ENCODE results near the gene S100A3.
"Not testable (repeated sequence)": the region's sequence is repeated elsewhere in the genome, so short reads cannot be mapped to it uniquely, and the experiment has no call there.

The S100A3 gene

GRCh38 chr1:153548722-153549688, at the start of gene S100A3:
TSS of gene S100A3 (minus strand) at chr1:153549258. CDS start at chr1:153548485, 773 bp downstream.
- DNase-seq = peak; percentile 6 to 42

GRCh38 chr1:153598309-153599172, 49.5 kb upstream of the S100A3 start:
- DNase-seq = no peak

- DNase-seq = no peak
Observed at GRCh38 chr1:153597206-153597605, 48.1 kb upstream of the S100A3 start.

GRCh38 chr1:153592748-153593147, 43.7 kb upstream of the S100A3 start:
- DNase-seq = no peak

GRCh38 chr1:153588482-153588881, 39.4 kb upstream of the S100A3 start:
- DNase-seq = no peak

GRCh38 chr1:153588033-153588432, 39.0 kb upstream of the S100A3 start:
- DNase-seq = not testable (repeated sequence)

- no peak for DNase-seq
Observed at GRCh38 chr1:153587314-153587713, 38.3 kb upstream of the S100A3 start.

- no peak for DNase-seq
Observed at GRCh38 chr1:153586347-153586746, 37.3 kb upstream of the S100A3 start.

- DNase-seq = no peak
Observed at GRCh38 chr1:153585006-153585405, 35.9 kb upstream of the S100A3 start.

GRCh38 chr1:153583976-153584375, 34.9 kb upstream of the S100A3 start:
- no peak for DNase-seq

- DNase-seq = not testable (repeated sequence)
Observed at GRCh38 chr1:153583514-153583913, 34.5 kb upstream of the S100A3 start.

GRCh38 chr1:153582836-153583235, 33.8 kb upstream of the S100A3 start:
- DNase-seq = not testable (repeated sequence)

- no peak for DNase-seq
Observed at GRCh38 chr1:153578936-153579335, 29.9 kb upstream of the S100A3 start.

GRCh38 chr1:153578490-153578889, 29.4 kb upstream of the S100A3 start:
- DNase-seq = no peak

- DNase-seq = no peak
Observed at GRCh38 chr1:153577624-153578051, 28.6 kb upstream of the S100A3 start.

- DNase-seq = no peak
Observed at GRCh38 chr1:153577138-153577537, 28.1 kb upstream of the S100A3 start.

- not testable (repeated sequence) for DNase-seq
Observed at GRCh38 chr1:153575497-153575896, 26.4 kb upstream of the S100A3 start.

GRCh38 chr1:153575081-153575491, 26.0 kb upstream of the S100A3 start:
- DNase-seq = not testable (repeated sequence)

GRCh38 chr1:153573351-153573750, 24.3 kb upstream of the S100A3 start:
- DNase-seq = no peak

GRCh38 chr1:153572569-153573015, 23.5 kb upstream of the S100A3 start:
- DNase-seq = peak; percentile 25 to 74

- no peak for DNase-seq
Observed at GRCh38 chr1:153571706-153572105, 22.6 kb upstream of the S100A3 start.

GRCh38 chr1:153570874-153571273, 21.8 kb upstream of the S100A3 start:
- no peak for DNase-seq

GRCh38 chr1:153569465-153569864, 20.4 kb upstream of the S100A3 start:
- DNase-seq = no peak
